Brain microvascular endothelial cell (primary cell): Measurements from ENCODE around the gene TACC2.

Experiments used
- DNase-seq: peaks from one replicate; pipeline ENCODE4 v3.0.0-alpha.2; 2020
- H3K27ac ChIP-seq: fragments of 250-450 bp; sonication (Bioruptor Pico); 2 replicates; pipeline ENCODE4 v1.5.1; 2020; ENCODE audit warnings: mild to moderate bottlenecking, moderate library complexity
- H3K27me3 ChIP-seq: fragments of 250-450 bp; sonication (Bioruptor Pico); replicated peaks from 2 replicates; pipeline ENCODE4 v1.5.1; 2020; ENCODE audit warnings: mild to moderate bottlenecking
- H3K36me3 ChIP-seq: fragments of 250-450 bp; sonication (Bioruptor Pico); replicated peaks from 2 replicates; pipeline ENCODE4 v1.5.1; 2020; ENCODE audit warnings: mild to moderate bottlenecking
- H3K4me3 ChIP-seq: 2 replicates; pipeline ENCODE4 v1.5.1; 2011; ENCODE audit warnings: low read depth, mild to moderate bottlenecking, control low read depth, low read length, moderate library complexity
- in situ Hi-C: cut with HindIII; loops from 2 replicates; pipeline ENCODE4 v1.10.0; 2017; ENCODE audit warnings: low sequenced_read_pairs, low pct_ligation_motif_present
- TF ChIP-seq, protein P1 (sequence below): IDR thresholded peaks from 2 replicates; pipeline ENCODE4 v1.5.1; 2011; ENCODE audit warnings: low read depth, mild to moderate bottlenecking, moderate library complexity, low read length, control low read depth, inconsistent platforms; ENCODE audit errors: missing control alignments

The TACC2 gene

GRCh38 chr10:122170802-122171201 lies 181.8 kb downstream of the TACC2 start:
- TF ChIP-seq, protein P1, sequence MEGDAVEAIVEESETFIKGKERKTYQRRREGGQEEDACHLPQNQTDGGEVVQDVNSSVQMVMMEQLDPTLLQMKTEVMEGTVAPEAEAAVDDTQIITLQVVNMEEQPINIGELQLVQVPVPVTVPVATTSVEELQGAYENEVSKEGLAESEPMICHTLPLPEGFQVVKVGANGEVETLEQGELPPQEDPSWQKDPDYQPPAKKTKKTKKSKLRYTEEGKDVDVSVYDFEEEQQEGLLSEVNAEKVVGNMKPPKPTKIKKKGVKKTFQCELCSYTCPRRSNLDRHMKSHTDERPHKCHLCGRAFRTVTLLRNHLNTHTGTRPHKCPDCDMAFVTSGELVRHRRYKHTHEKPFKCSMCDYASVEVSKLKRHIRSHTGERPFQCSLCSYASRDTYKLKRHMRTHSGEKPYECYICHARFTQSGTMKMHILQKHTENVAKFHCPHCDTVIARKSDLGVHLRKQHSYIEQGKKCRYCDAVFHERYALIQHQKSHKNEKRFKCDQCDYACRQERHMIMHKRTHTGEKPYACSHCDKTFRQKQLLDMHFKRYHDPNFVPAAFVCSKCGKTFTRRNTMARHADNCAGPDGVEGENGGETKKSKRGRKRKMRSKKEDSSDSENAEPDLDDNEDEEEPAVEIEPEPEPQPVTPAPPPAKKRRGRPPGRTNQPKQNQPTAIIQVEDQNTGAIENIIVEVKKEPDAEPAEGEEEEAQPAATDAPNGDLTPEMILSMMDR, result no peak
- H3K27ac ChIP-seq, result no peak overlapping the region
- no peaks in the 10 kb centered on the region for H3K36me3 ChIP-seq
- no peak for DNase-seq
- in situ Hi-C loops, result no loop called here
- H3K27me3 ChIP-seq, result no peaks in the 10 kb centered on the region
- H3K4me3 ChIP-seq, result no peak overlapping the region

- Histone ChIP-seq H3K36me3 (no peaks in the 10 kb centered on the region), H3K27ac (no peak overlapping the region), H3K27me3 (no peaks in the 10 kb centered on the region), H3K4me3 (no peak overlapping the region)
- in situ Hi-C loops, result no loop called here
- TF ChIP-seq, protein P1, result no peak
- DNase-seq, result no peak
Measured at GRCh38 chr10:122171302-122172075, 182.5 kb downstream of the TACC2 start.

DNA sequence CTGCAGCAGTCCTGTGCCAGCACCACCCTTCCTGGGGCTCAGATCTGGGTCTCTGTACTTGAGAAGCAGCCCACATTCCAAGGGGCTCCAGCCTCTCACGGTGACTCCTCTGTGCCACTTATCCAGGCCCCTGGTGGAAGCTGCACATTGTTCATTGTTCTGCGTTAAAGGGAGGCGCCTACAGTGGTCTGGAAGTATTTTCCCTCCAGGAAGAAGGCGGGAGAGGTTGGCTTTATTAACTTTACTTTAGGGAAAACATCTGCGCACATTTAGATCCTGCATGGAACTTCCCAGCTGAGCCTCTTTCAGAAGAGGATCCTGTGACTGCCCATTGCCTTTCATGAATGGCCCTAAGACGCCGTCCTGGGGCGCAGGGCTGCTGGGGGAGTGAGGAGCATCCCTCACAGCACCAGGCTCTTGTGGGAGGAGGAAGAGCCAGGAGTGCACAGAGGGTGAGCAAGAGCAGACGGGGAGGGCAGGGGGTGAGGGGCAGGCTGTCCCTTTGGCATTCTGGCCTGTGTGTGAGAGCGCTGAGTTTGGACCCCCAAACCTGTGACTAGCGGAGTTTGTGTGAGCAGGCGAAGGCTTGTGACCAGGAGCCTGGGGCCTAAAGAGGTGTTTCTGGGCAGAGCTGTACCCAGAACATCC lies 183.5 kb downstream of the TACC2 start:
- no peak for DNase-seq
- Histone ChIP-seq H3K27me3 (no peaks in the 10 kb centered on the region), H3K36me3 (no peaks in the 10 kb centered on the region), H3K27ac (no peak overlapping the region), H3K4me3 (no peak overlapping the region)
- in situ Hi-C loops, result no loop called here
- TF ChIP-seq, protein P1, result no peak

- H3K27ac ChIP-seq, result no peak overlapping the region
- no peaks in the 10 kb centered on the region for H3K36me3 ChIP-seq
- TF ChIP-seq, protein P1, result no peak
- H3K4me3 ChIP-seq, result no peak overlapping the region
- no peak for DNase-seq
- in situ Hi-C loops, result no loop called here
- no peaks in the 10 kb centered on the region for H3K27me3 ChIP-seq
Measured at GRCh38 chr10:122173337-122173736, 184.4 kb downstream of the TACC2 start.

- TF ChIP-seq, protein P1, result no peak
- Histone ChIP-seq H3K27ac (no peak overlapping the region), H3K4me3 (no peak overlapping the region), H3K27me3 (no peaks in the 10 kb centered on the region), H3K36me3 (no peaks in the 10 kb centered on the region)
- in situ Hi-C loops, result no loop called here
- DNase-seq, result no peak
Measured at GRCh38 chr10:122173766-122174435, 184.9 kb downstream of the TACC2 start.
